Body of pancreas (tissue), 4 donors: ENCODE measurements around the gene LIPH.

Experiments
- CTCF ChIP-seq, 7 experiments: fragments of 450-650 bp in 4 of 7; fragments of 200-600 bp in 3 of 7; sonication (generic) in 3 of 7; IDR thresholded peaks; one replicate each; pipeline ENCODE4 v1.5.1; 2016 to 2019; ENCODE audit warnings: antibody characterized with exemption in 7 of 7
- POLR2A ChIP-seq, 3 donors: fragments of 450-650 bp; IDR thresholded peaks; one replicate each; pipeline ENCODE4 v1.6.1; 2016; ENCODE audit warnings: antibody characterized with exemption in 3 of 3, mild to moderate bottlenecking in 2 of 3

GRCh38 chr3:185521349-185522138 is 30.8 kb downstream of the LIPH start:
- no peak for TF ChIP-seq CTCF (IDR thresholded peaks at IDR 0.05)
- TF ChIP-seq POLR2A (IDR thresholded peaks at IDR 0.05): no peak
